Left renal pelvis (tissue), 4 donors: ENCODE measurements around the gene KNOP1. TPM values are rescaled to one million over a fixed set of nuclear protein-coding genes. Genes with fewer than 3 reads are reported as not detected.

Experiments
- polyA plus RNA-seq, 4 donors: library from polyadenylated mRNA; unstranded; fragments of 120-200 nt; gene quantifications; one replicate each; pipeline ENCODE4 v1.2.1, GENCODE V29; 2013; ENCODE audit not compliant: insufficient read length in 4 of 4

The KNOP1 gene
- polyA plus RNA-seq, 4 donors, result 29.6 to 48.3 (median 43.0) TPM

Other genes starting within 250 kb of the KNOP1 start
- gene GDE1, start 196.1 kb downstream of the KNOP1 start, polyA plus RNA-seq, result 10 to 100 TPM; 50.9 to 83.7 (median 71.8) TPM
- 10 to 100 TPM; 22.6 to 35.1 (median 28.1) TPM for gene CCP110, start 194.3 kb downstream of the KNOP1 start, polyA plus RNA-seq
- 10 to 100 TPM; 46.0 to 65.0 (median 63.5) TPM for gene VPS35L, start 162.5 kb downstream of the KNOP1 start, polyA plus RNA-seq
- gene IQCK, start within 50 bp of the KNOP1 start, polyA plus RNA-seq, result 10 to 100 TPM; 18.7 to 49.4 (median 45.0) TPM
- 100 to 1,000 TPM in 3 of 4 donors, 10 to 100 TPM in 1; 45.3 to 134 (median 113) TPM for gene GPRC5B, start 166.6 kb upstream of the KNOP1 start, polyA plus RNA-seq